22Rv1 (cell line): Measurements from ENCODE around the gene PLA1A.

Experiments used
- CTCF ChIP-seq: fragments of 450-650 bp; IDR thresholded peaks from 2 replicates; pipeline ENCODE4 v1.5.1; 2017; ENCODE audit warnings: mild to moderate bottlenecking
- ZFX ChIP-seq: fragments of 450-650 bp; IDR thresholded peaks from 2 replicates; pipeline ENCODE4 v1.6.1; 2017; ENCODE audit warnings: antibody characterized with exemption, borderline replicate concordance

GRCh38 chr3:119672776-119673175, 75.1 kb downstream of the PLA1A start:
- no peak for TF ChIP-seq CTCF
- no peak for TF ChIP-seq ZFX
